ENCODE measurements around the gene TBC1D14.

GRCh38 chr4:7068279-7068842, 158.7 kb downstream of the TBC1D14 start:
- 0 out of 2 replicates have a peak, but pooled peaks have one; percentile 14 for TF ChIP-seq TAF1 (IDR thresholded peaks at IDR 0.05; ENCODE audit: borderline replicate concordance, insufficient read depth, low read length)
- peak; percentile 66; the same call in 1 of the 2 replicates for TF ChIP-seq POLR2AphosphoS5 (IDR thresholded peaks at IDR 0.05; ENCODE audit: low read depth, low read length)

Measured in PFSK-1 (cell line).